UCSD-AML1 (cell line): ENCODE measurements around the gene GRHPR.

Experiments
- DNase-seq: peaks from one replicate; lab custom pipeline; 2025; ENCODE audit not compliant: unreplicated experiment; lab: John Stamatoyannopoulos, UW

Gene GRHPR

GRCh38 chr9:37398464-37399025 lies 24.0 kb upstream of the GRHPR start:
- DNase-seq, result no peak

DNA sequence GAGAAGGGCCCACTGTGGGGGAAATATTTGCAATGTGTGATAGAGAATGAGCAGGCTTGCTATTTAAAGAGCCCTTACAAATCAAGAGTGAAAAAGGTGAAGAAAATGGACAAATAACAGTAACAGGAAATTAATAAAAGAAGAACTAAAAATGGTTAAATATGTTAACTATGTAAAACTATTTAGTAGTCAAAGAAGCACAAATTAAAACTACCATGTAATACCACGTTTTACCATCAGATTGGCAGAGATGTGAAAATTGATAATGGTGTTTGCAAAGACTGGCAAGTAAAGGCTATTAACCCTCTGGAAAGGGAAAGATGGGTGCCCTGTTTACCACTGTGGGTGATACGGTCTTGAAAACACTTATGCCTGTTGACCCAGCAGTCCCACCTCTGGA lies 23.2 kb upstream of the GRHPR start:
- DNase-seq, result no peak

- no peak for DNase-seq
Observed at GRCh38 chr9:37404590-37404989, 17.9 kb upstream of the GRHPR start.

- DNase-seq, result no peak
Observed at GRCh38 chr9:37405350-37405749, 17.1 kb upstream of the GRHPR start.

DNA sequence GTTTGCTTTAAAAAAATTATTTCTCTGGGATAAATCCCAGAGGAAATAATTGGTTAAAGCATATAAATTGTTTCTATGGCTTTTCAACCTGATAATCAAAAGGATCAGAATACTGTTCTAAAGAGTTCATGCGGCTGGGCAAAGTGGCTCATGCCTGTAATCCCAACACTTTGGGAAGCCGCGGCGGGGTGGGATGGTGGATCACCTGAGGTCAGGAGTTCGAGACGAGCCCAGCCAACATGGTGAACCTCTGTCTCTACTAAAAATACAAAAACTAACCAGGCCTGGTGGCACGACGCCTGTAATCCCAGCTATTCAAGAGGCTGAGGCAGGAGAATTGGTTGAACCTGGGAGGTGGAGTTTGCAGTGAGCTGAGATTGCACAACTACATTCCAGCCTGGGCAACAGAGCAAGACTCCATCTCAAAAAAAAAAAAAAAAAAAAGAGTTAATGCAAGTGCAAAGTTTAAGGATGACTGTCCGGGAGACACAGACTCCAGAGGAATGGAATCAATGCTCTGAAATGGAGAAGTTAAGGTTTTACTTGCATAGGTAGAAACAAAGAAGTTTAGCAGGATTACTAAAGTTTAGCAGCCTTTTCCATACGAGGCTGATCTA lies 16.6 kb upstream of the GRHPR start:
- no peak for DNase-seq

DNA sequence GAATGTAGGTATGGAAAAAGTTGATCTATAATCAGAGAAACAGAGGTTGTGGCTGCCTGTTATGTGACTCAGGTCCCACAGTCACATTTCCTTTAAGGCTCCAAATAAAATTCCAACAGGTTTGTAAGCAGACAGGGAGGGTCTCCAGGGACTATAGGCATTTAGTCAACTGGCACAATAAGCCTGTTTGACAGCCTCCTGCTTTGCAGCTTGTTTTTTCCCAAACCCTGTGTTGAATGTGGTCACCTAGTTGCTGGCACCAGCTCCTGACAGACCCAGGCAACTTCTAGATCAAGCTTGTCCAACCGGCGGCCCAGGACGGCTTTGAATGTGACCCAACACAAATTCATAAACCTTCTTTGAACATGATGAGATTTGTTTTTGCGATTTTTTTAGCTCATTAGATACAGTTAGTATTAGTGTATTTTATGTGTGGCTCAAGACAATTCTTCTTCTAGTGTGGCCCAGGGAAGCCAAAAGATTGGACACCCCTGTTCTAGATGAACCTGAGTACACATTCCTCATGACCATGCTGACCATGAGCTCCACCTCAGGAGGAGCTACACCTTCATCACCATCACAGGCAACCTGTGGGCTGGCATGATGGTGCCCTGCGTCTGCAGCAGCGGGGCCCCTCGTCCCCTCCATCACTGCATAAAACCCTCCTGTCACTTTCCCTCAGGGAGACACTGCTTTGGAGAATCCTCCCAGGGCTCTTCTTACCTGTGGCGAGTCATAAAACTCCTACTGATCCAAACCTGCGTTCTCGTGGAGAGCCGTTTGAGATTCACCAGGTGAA lies 15.7 kb upstream of the GRHPR start:
- DNase-seq, result no peak

DNA sequence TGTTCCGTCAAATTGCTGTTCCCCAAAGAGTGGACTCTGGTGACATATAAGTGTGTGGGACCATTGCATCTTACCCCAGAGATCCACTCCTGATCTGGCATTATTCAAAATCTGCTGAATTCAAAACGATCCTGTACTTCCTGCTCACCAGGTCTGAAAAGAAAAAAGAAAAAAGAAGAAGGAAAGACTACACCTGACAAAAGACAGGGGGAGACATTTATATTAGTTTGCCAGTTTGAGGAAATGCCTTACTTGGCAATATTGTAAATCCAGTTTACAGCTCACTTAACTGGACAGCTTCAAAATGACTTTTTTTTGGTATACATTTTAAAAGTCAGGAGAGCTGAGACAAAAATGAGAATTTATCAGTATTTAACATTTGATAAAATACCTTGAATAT lies 15.0 kb upstream of the GRHPR start:
- DNase-seq, result no peak

DNA sequence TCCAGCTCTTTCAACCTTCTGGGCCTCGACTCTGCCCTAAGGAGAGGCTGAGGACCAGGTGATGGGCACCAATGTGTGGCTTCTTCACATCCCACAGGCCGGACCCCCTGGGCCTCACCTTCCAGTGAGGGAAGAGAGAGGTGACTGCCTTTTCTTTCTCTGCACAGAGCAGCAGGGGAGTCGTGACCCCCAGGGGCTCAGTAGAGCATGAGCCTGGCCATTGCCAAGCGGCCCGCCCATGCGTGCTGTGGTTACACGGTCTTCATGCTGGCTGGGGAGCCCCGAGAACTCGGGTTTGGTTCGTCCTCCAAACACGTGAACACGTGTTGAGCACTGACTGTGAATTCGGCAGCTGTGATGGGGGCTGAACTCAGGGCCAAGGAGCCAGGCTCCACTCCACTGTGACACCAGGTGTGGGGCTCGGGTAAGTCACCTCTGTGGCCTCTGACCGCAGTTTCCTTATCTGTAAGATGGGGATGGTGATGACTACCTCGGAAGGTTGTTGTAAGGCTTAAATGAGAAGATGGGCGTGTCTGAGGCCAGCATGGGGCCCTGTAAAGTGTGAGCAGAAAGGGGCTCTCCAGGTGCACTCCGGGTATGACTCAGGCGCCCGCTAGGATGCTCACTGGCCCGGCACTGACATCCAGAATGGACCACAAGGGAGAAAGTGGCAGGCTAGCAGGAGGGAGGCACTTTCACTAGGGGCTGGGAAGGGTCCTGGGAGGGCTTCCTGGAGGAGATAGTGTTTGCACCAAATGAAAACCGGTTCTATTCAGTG lies 13.4 kb upstream of the GRHPR start:
- DNase-seq, result no peak

DNA sequence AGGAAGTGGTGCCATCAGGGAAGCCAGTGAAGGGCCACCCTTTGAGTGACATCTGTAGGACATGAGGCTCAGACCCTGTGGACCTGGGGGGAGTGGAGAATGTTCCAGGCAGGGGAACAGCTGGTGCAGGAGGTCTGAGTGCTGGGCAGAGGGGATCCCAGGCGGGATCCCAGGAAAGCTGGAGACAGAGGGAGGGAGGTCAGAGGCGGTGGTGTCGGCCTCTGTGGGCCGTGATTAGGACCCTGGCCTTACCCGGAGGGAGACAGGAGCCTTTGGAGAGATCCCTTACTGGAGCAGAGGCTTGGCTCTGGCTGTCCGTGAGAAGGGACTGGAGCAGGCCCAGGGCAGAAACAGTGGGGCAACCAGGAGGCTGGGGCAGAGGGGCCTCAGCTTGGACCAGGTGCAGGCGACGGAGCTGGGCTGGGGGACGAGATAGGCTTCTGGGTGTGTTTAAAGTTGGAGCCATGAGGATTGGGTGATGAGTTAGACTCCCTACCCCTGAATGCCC lies 12.1 kb upstream of the GRHPR start:
- DNase-seq, result no peak

GRCh38 chr9:37410969-37411785 lies 11.3 kb upstream of the GRHPR start:
- DNase-seq, result no peak

- DNase-seq, result no peak
Observed at GRCh38 chr9:37412431-37413151, 9.9 kb upstream of the GRHPR start.

DNA sequence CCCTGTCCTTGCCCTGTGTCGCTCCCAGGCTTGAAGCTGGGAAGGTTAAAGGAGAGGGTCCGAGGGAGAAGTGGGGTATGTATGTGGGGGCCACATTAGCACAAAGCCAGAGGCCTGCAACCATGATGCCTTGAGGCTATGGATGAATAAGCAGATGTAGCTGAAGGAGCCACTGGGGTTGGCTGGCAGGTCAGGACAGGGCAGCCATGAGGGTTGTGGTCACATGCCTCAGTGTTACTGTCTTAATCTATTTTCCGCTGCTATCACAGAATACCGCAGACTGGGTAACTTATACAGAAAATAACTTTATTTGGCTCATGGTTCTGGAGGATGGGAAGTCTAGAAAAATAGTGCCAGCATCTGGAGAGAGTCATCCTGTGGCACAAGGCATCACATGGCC lies 9.2 kb upstream of the GRHPR start:
- no peak for DNase-seq

DNA sequence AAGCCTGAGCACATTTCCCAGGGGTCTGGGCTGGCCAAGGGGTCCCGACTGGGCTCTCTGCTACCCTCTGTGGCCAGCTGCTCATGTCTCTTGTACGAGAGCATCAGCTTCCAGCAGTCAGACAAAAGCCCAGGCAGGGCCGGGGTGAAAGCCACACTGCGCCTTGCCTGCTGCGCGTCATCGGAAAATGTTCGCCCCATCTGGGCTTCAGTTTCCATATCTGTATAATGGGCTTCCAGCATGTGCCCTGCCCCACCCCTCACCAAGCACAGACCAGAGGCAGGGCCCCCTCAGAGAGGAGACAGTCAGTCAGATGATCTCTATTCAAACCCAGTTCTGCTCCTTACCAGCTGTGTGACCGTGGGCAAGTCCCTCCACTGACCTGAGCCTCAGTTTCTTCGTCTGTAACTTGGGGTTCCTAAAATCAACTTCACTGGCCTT lies 8.0 kb upstream of the GRHPR start:
- no peak for DNase-seq

DNA sequence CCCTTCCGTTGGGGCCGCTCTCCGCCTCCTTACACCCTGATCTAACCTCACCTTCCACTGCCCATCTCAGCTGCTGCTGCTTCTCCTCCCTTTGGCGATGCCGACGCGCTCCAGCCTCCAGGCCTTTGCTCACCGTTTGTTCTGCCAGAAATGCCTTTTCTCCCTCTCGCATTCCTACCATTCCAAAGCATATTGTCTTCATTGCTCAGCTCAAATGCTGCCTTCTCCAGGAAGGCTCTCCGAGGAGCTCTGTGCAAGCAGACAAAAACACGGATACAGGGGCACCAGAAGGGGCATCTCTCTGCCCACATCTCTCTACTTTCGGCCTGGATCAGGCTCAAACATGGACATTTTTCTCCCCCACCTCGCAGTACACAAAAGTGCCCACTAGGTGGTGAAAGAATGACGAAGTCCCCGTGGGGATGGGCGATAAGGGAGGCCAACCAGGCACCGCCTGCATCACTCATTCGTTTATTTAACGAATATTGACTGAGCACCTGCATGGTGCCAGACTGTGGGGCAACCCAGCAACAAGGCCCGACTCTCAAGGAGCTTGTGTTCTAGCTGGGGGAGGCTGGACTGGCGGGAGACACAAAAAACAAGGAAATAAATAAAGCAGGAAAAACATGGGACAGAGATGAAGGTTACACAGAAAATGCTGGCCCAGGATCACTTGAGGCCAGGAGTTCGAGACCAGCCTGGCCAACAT lies 7.3 kb upstream of the GRHPR start:
- DNase-seq, result peak; percentile 63

GRCh38 chr9:37417252-37417803 lies 5.2 kb upstream of the GRHPR start:
- DNase-seq, result no peak

GRCh38 chr9:37417857-37418618 lies 4.5 kb upstream of the GRHPR start:
- no peak for DNase-seq

DNA sequence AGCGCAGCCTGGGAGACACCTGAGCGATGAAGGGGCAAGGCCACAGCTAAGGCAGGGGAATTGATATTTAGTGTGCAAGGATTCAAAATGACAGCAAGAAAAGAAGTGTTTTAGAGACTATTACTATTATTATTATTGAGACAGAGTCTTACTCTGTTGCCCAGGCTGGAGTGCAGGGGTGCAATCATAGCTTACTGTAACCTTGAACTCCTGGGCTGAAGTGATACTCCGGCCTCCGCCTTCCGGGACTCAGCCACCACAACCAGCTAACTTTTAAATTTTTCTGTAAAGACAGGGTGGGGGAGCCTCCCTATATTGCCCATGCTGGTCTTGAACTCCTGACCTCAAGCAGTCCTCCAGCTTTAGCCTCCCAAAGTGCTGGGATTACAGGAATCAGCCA lies 3.3 kb upstream of the GRHPR start:
- no peak for DNase-seq
